Endodermal cell (in vitro differentiated cells): ENCODE measurements around the gene RAD52. TPM values are rescaled to one million over a fixed set of nuclear protein-coding genes. Genes with fewer than 3 reads are reported as not detected.

Experiments
- DNase-seq: peaks from one replicate; pipeline ENCODE4 v3.0.0-alpha.2; 2017
- H3K27ac ChIP-seq: 2 replicates; pipeline ENCODE4 v1.5.1; 2013; ENCODE audit warnings: mild to moderate bottlenecking, low read depth, low read length, moderate library complexity
- H3K27me3 ChIP-seq: 2 replicates; pipeline ENCODE4 v1.6.1; 2013; ENCODE audit warnings: mild to moderate bottlenecking, low read length, moderate library complexity; ENCODE audit not compliant: insufficient read depth, control insufficient read depth, poor library complexity, severe bottlenecking
- H3K36me3 ChIP-seq: 2 replicates; pipeline ENCODE4 v1.7.0; 2013; ENCODE audit warnings: mild to moderate bottlenecking, low read length, moderate library complexity; ENCODE audit not compliant: control insufficient read depth, insufficient read depth
- H3K4me1 ChIP-seq: one replicate; pipeline ENCODE4 v1.7.0; 2013; ENCODE audit warnings: low read length; ENCODE audit not compliant: control insufficient read depth, insufficient read depth
- H3K4me3 ChIP-seq: 2 replicates; pipeline ENCODE4 v1.5.1; 2013; ENCODE audit warnings: mild to moderate bottlenecking, low read length, moderate library complexity
- H3K9ac ChIP-seq: 2 replicates; pipeline ENCODE4 v1.6.1; 2013; ENCODE audit warnings: mild to moderate bottlenecking, low read length, moderate library complexity; ENCODE audit not compliant: poor library complexity, severe bottlenecking; ENCODE audit errors: extremely low read depth
- H3K9me3 ChIP-seq: 2 replicates; pipeline ENCODE4 v1.6.1; 2013; ENCODE audit warnings: mild to moderate bottlenecking, low read length, moderate library complexity; ENCODE audit not compliant: control insufficient read depth
- H3K27ac Mint-ChIP-seq: 2 replicates; pipeline ENCODE4 v1.8.0; 2020; ENCODE audit warnings: mixed read lengths
- H3K27me3 Mint-ChIP-seq: 2 replicates; pipeline ENCODE4 v1.8.0; 2021; ENCODE audit warnings: mild to moderate bottlenecking, mixed read lengths; ENCODE audit not compliant: insufficient read depth
- H3K36me3 Mint-ChIP-seq: 2 replicates; pipeline ENCODE4 v1.8.0; 2020; ENCODE audit warnings: low read depth, mixed read lengths
- H3K4me1 Mint-ChIP-seq: 2 replicates; pipeline ENCODE4 v1.8.0; 2020; ENCODE audit warnings: mixed read lengths
- H3K4me3 Mint-ChIP-seq: 2 replicates; pipeline ENCODE4 v1.8.0; 2020; ENCODE audit warnings: mild to moderate bottlenecking, moderate library complexity, mixed read lengths
- H3K9me3 Mint-ChIP-seq: 2 replicates; pipeline ENCODE4 v1.8.0; 2020; ENCODE audit warnings: mild to moderate bottlenecking, mixed read lengths
- CTCF ChIP-seq: fragments of 200-600 bp; sonication (generic); conservative IDR thresholded peaks from 2 replicates; pipeline ENCODE4 v1.5.0; 2021; ENCODE audit warnings: antibody characterized with exemption, mild to moderate bottlenecking
- WGBS, 2 experiments: methylation state at CpG; one replicate each; pipeline versions ENCODE4 v1.1.5 to v1.1.7; 2013; ENCODE audit warnings: missing lambda C conversion rate in 2 of 2, mixed read lengths in 1 of 2; ENCODE audit not compliant: insufficient coverage in 1 of 2, insufficient read length in 1 of 2; 5-methylcytosine and 5-hydroxymethylcytosine counted together
- total RNA-seq, 2 donors: library from RNA; stranded (reverse); fragmentation: NEBNext Ultra II Directional in 1 of 2; extraction: Animal tissue kit (Norgen Biotek cat#: 25700) in 1 of 2; gene quantifications; 2 replicates in 1 of 2; 3 replicates in 1 of 2; pipeline ENCODE4 v1.2.1, GENCODE V29; 2021

Gene RAD52
- total RNA-seq, 2 donors from 2014 or later = 24.3 to 35.1 TPM

- WGBS, 2 experiments = 60 to 95% methylated on average over 1 to 4 of the region's 4 CpGs
- no peak for DNase-seq
- Histone ChIP-seq H3K9me3 (no peaks in the 10 kb centered on the region), H3K9ac (no peak overlapping the region), H3K36me3 (no peaks in the 10 kb centered on the region), H3K27ac (no peak overlapping the region), H3K27me3 (no peaks in the 10 kb centered on the region), H3K4me1 (no peaks in the 10 kb centered on the region), H3K4me3 (no peak overlapping the region)
- Mint-ChIP-seq H3K27ac (no peak overlapping the region), H3K27me3 (no peaks in the 10 kb centered on the region), H3K9me3 (peaks cover 7% of the 10 kb centered on the region), H3K36me3 (peaks cover 12% of the 10 kb centered on the region), H3K4me1 (peaks cover 5% of the 10 kb centered on the region), H3K4me3 (no peak overlapping the region)
- no peak for TF ChIP-seq CTCF
Observed at GRCh38 chr12:974271-974862, 24.9 kb upstream of the RAD52 start.

- no peak overlapping the region for H3K9ac ChIP-seq
- H3K27ac Mint-ChIP-seq = no peak overlapping the region
Observed at GRCh38 chr12:971991-972390, 22.5 kb upstream of the RAD52 start.

GRCh38 chr12:969821-970220, 20.3 kb upstream of the RAD52 start:
- H3K4me1 Mint-ChIP-seq = peaks cover 14% of the 10 kb centered on the region
- Histone ChIP-seq H3K9me3 (no peaks in the 10 kb centered on the region), H3K36me3 (no peaks in the 10 kb centered on the region), H3K4me3 (no peak overlapping the region), H3K9ac (no peak overlapping the region), H3K27me3 (no peaks in the 10 kb centered on the region), H3K27ac (no peak overlapping the region), H3K4me1 (peaks cover 8% of the 10 kb centered on the region)
- H3K27me3 Mint-ChIP-seq = no peaks in the 10 kb centered on the region
- WGBS, 2 experiments = 29 to 88% methylated on average over 1 to 8 of the region's 8 CpGs
- H3K4me3 Mint-ChIP-seq = no peak overlapping the region
- H3K27ac Mint-ChIP-seq = no peak overlapping the region
- H3K9me3 Mint-ChIP-seq = peaks cover 7% of the 10 kb centered on the region
- H3K36me3 Mint-ChIP-seq = peaks cover 8% of the 10 kb centered on the region
- TF ChIP-seq CTCF = no peak
- DNase-seq = no peak

More at GRCh38 chr12:971991-972390, 22.5 kb upstream of the RAD52 start:
- DNase-seq = no peak
- no peak for TF ChIP-seq CTCF
- Histone ChIP-seq H3K9me3 (no peaks in the 10 kb centered on the region), H3K4me1 (peaks cover 8% of the 10 kb centered on the region), H3K4me3 (no peak overlapping the region), H3K27ac (no peak overlapping the region), H3K36me3 (no peaks in the 10 kb centered on the region), H3K27me3 (no peaks in the 10 kb centered on the region)
- Mint-ChIP-seq H3K27me3 (no peaks in the 10 kb centered on the region), H3K9me3 (peaks cover 7% of the 10 kb centered on the region), H3K36me3 (peaks cover 8% of the 10 kb centered on the region), H3K4me3 (no peak overlapping the region), H3K4me1 (peaks cover 14% of the 10 kb centered on the region)
- 94 to 97% methylated on average over 2 to 4 of the region's 4 CpGs for WGBS, 2 experiments
